ENCODE data around the gene IGF2. TPM values are rescaled to one million over a fixed set of nuclear protein-coding genes. Genes with fewer than 3 reads are reported as not detected.

The IGF2 gene
- total and polyA plus RNA-seq, 2 donors (not counting 1 experiment from before 2014, with no cell fraction given) = not detected

GRCh38 chr11:2173761-2174160, 34.6 kb upstream of the IGF2 start:
- no peak overlapping the region for H3K4me3 ChIP-seq (ENCODE audit: control extremely low read depth in 1 of 5, extremely low read depth in 1 of 5, insufficient read depth in 1 of 5, low read depth in 2 of 5, low read length in 4 of 5)
- H3K27ac ChIP-seq (ENCODE audit: low read length in 2 of 2) = no peak overlapping the region
- POLR2A ChIA-PET = no interaction called here
- no peaks in the 10 kb centered on the region for H4K20me1 ChIP-seq (ENCODE audit: control insufficient read depth, insufficient read depth, low read length, poor library complexity, severe bottlenecking)
- H3K9ac ChIP-seq (ENCODE audit: low read length) = no peak overlapping the region
- 65% methylated on average over 11 of the region's 11 CpGs for WGBS (ENCODE audit: insufficient coverage)
- H2AFZ ChIP-seq (ENCODE audit: insufficient read depth, low read depth, low read length, poor library complexity, severe bottlenecking) = no peak overlapping the region
- Mint-ChIP-seq H3K27me3 (no peaks in the 10 kb centered on the region), H3K4me1 (no peaks in the 10 kb centered on the region), H3K4me3 (no peak overlapping the region), H3K9me3 (ENCODE audit: insufficient read depth) (no peaks in the 10 kb centered on the region), H3K27ac (no peak overlapping the region)
- no peak for ATAC-seq (ENCODE audit: low read depth)
- peaks cover 0 to 3% (median 0%) of the 10 kb centered on the region in 3 donors for H3K9me3 ChIP-seq (ENCODE audit: control extremely low read depth in 1 of 3, control insufficient read depth in 2 of 3, insufficient read depth in 1 of 3, low read length in 2 of 3)
- TF ChIP-seq CTCF (IDR thresholded peaks at IDR 0.05) = no peak
- TF ChIP-seq EZH2 (IDR thresholded peaks at IDR 0.05; ENCODE audit: borderline replicate concordance, insufficient read depth, low read depth, low read length, poor library complexity, severe bottlenecking) = no peak
- CTCF ChIA-PET = no interaction called here
- intact Hi-C loops (cut with micrococcal nuclease) = no loop called here
- H3K79me2 ChIP-seq (ENCODE audit: control insufficient read depth, insufficient read depth, low read length) = no peaks in the 10 kb centered on the region
- H3K4me1 ChIP-seq (ENCODE audit: control insufficient read depth in 2 of 2, insufficient read depth in 2 of 2, low read length in 2 of 2) = no peaks in the 10 kb centered on the region
- H3K36me3 ChIP-seq (replicated peaks in 1 of 2; ENCODE audit: control extremely low read depth in 1 of 2, control insufficient read depth in 1 of 2, extremely low read depth in 1 of 2, insufficient read depth in 2 of 2, low read length in 1 of 2) = no peaks in the 10 kb centered on the region
- H3K4me2 ChIP-seq (replicated peaks; ENCODE audit: low read depth, low read length, poor library complexity, severe bottlenecking) = no peak overlapping the region
- DNase-seq = no peak
- H3K27me3 ChIP-seq (replicated peaks in 1 of 4; ENCODE audit: control extremely low read depth in 1 of 4, control insufficient read depth in 3 of 4, insufficient read depth in 4 of 4, low read length in 3 of 4) = no peaks in the 10 kb centered on the region

GRCh38 chr11:2173150-2173693, 34.0 kb upstream of the IGF2 start:
- Histone ChIP-seq H4K20me1 (ENCODE audit: control insufficient read depth, insufficient read depth, low read length, poor library complexity, severe bottlenecking) (no peaks in the 10 kb centered on the region), H3K79me2 (ENCODE audit: control insufficient read depth, insufficient read depth, low read length) (no peaks in the 10 kb centered on the region), H2AFZ (ENCODE audit: insufficient read depth, low read depth, low read length, poor library complexity, severe bottlenecking) (no peak overlapping the region), H3K27ac (ENCODE audit: low read length in 2 of 2) (no peak overlapping the region), H3K4me2 (replicated peaks; ENCODE audit: low read depth, low read length, poor library complexity, severe bottlenecking) (no peak overlapping the region), H3K9ac (ENCODE audit: low read length) (no peak overlapping the region), H3K36me3 (replicated peaks in 1 of 2; ENCODE audit: control extremely low read depth in 1 of 2, control insufficient read depth in 1 of 2, extremely low read depth in 1 of 2, insufficient read depth in 2 of 2, low read length in 1 of 2) (no peaks in the 10 kb centered on the region), H3K9me3 (ENCODE audit: control extremely low read depth in 1 of 3, control insufficient read depth in 2 of 3, insufficient read depth in 1 of 3, low read length in 2 of 3) (peaks cover 0 to 3% (median 0%) of the 10 kb centered on the region in 3 donors), H3K27me3 (replicated peaks in 1 of 4; ENCODE audit: control extremely low read depth in 1 of 4, control insufficient read depth in 3 of 4, insufficient read depth in 4 of 4, low read length in 3 of 4) (no peaks in the 10 kb centered on the region), H3K4me1 (ENCODE audit: control insufficient read depth in 2 of 2, insufficient read depth in 2 of 2, low read length in 2 of 2) (no peaks in the 10 kb centered on the region), H3K4me3 (ENCODE audit: control extremely low read depth in 1 of 5, extremely low read depth in 1 of 5, insufficient read depth in 1 of 5, low read depth in 2 of 5, low read length in 4 of 5) (no peak overlapping the region)
- ATAC-seq (ENCODE audit: low read depth) (no peak), DNase-seq (no peak)
- no peak overlapping the region for H3K27ac Mint-ChIP-seq
- ChIA-PET POLR2A (no interaction called here), CTCF (no interaction called here)
- 75% methylated on average over 16 of the region's 16 CpGs for WGBS (ENCODE audit: insufficient coverage)
- H3K4me1 Mint-ChIP-seq = no peaks in the 10 kb centered on the region
- intact Hi-C loops (cut with micrococcal nuclease) = no loop called here
- no peaks in the 10 kb centered on the region for H3K27me3 Mint-ChIP-seq
- TF ChIP-seq EZH2 (IDR thresholded peaks at IDR 0.05; ENCODE audit: borderline replicate concordance, insufficient read depth, low read depth, low read length, poor library complexity, severe bottlenecking) (no peak), CTCF (IDR thresholded peaks at IDR 0.05) (no peak)
- H3K9me3 Mint-ChIP-seq (ENCODE audit: insufficient read depth) = no peaks in the 10 kb centered on the region
- H3K4me3 Mint-ChIP-seq = no peak overlapping the region

Data from B cell (primary cell).